ENCODE measurements around the gene NCK2. TPM values are rescaled to one million over a fixed set of nuclear protein-coding genes. Genes with fewer than 3 reads are reported as not detected.
"Not testable (repeated sequence)": the region's sequence is repeated elsewhere in the genome, so short reads cannot be mapped to it uniquely, and the experiment has no call there.

Gene NCK2
- total RNA-seq, 4 donors from 2014 or later, result 56.1 to 69.6 (median 58.7) TPM

GRCh38 chr2:105894327-105894944, 149.7 kb downstream of the NCK2 start:
- 84 to 93% methylated on average over 13 of the region's 13 CpGs for WGBS, 2 donors
- no peak for TF ChIP-seq POLR2A (IDR thresholded peaks at IDR 0.05)
- TF ChIP-seq CTCF (IDR thresholded peaks at IDR 0.05), result no peak
- intact Hi-C loops (cut with DNase I; ENCODE audit: low total_unique reads), result no loop called here

GRCh38 chr2:105895990-105896764, 151.5 kb downstream of the NCK2 start:
- intact Hi-C loops (cut with DNase I; ENCODE audit: low total_unique reads), result no loop called here
- WGBS, 2 donors, result 78 to 84% methylated on average over 10 of the region's 10 CpGs
- no peak overlapping the region for H3K4me3 ChIP-seq (ENCODE audit: low read depth, poor library complexity, severe bottlenecking)
- no peak for TF ChIP-seq CTCF (IDR thresholded peaks at IDR 0.05)
- no peak for TF ChIP-seq POLR2A (IDR thresholded peaks at IDR 0.05)
- DNase-seq (ENCODE audit: low spot score in 2 of 2), result peak in 1 of 2 donors; percentile 48

More at GRCh38 chr2:105894327-105894944, 149.7 kb downstream of the NCK2 start:
- H3K4me3 ChIP-seq (ENCODE audit: low read depth, poor library complexity, severe bottlenecking), result no peak overlapping the region
- DNase-seq (ENCODE audit: low spot score in 2 of 2), result peak in 1 of 2 donors; percentile 77

- intact Hi-C loops (cut with DNase I; ENCODE audit: low total_unique reads), result no loop called here
- 98 to 99% methylated on average over 4 of the region's 4 CpGs for WGBS, 2 donors
- H3K4me3 ChIP-seq (ENCODE audit: low read depth, poor library complexity, severe bottlenecking), result no peak overlapping the region
- peak in 1 of 2 donors; percentile 67 for DNase-seq (ENCODE audit: low spot score in 2 of 2)
- TF ChIP-seq CTCF (IDR thresholded peaks at IDR 0.05) (no peak), POLR2A (IDR thresholded peaks at IDR 0.05) (no peak)
These were observed 152.1 kb downstream of the NCK2 start for GRCh38 chr2:105896765-105897163.

- DNase-seq (ENCODE audit: low spot score in 2 of 2); H3K4me3 ChIP-seq (ENCODE audit: low read depth, poor library complexity, severe bottlenecking); intact Hi-C loops (cut with DNase I; ENCODE audit: low total_unique reads): not testable (repeated sequence)
- WGBS, 2 donors, result 96 to 97% methylated on average over 1 of the region's 1 CpG
These were observed 153.0 kb downstream of the NCK2 start for GRCh38 chr2:105897694-105898093.

- H3K4me3 ChIP-seq (ENCODE audit: low read depth, poor library complexity, severe bottlenecking), result no peak overlapping the region
- WGBS, 2 donors, result 92 to 96% methylated on average over 7 of the region's 7 CpGs
- TF ChIP-seq CTCF (IDR thresholded peaks at IDR 0.05) (no peak), POLR2A (IDR thresholded peaks at IDR 0.05) (no peak)
- peak in 1 of 2 donors; percentile 34 for DNase-seq (ENCODE audit: low spot score in 2 of 2)
- intact Hi-C loops (cut with DNase I; ENCODE audit: low total_unique reads), result no loop called here
These were observed 158.5 kb downstream of the NCK2 start for GRCh38 chr2:105903051-105903674.

GRCh38 chr2:105904938-105905337, 160.2 kb downstream of the NCK2 start:
- intact Hi-C loops (cut with DNase I; ENCODE audit: low total_unique reads), result no loop called here
- WGBS, 2 donors, result 84 to 87% methylated on average over 2 of the region's 2 CpGs
- H3K4me3 ChIP-seq (ENCODE audit: low read depth, poor library complexity, severe bottlenecking), result no peak overlapping the region
- no peak for DNase-seq (ENCODE audit: low spot score in 2 of 2)
- TF ChIP-seq POLR2A (IDR thresholded peaks at IDR 0.05) (no peak), CTCF (IDR thresholded peaks at IDR 0.05) (no peak)
